Choroid plexus epithelial cell (primary cell): ENCODE results near the gene ADPRH.

ENCODE experiments used
- DNase-seq: peaks from one replicate; pipeline ENCODE4 v3.0.0-alpha.2; 2010; ENCODE audit warnings: low read depth
- H3K4me3 ChIP-seq: 2 replicates; pipeline ENCODE4 v1.5.1; 2011; ENCODE audit warnings: low read depth, mild to moderate bottlenecking, control low read depth, low read length, moderate library complexity
- TF ChIP-seq, protein P1 (sequence below): conservative IDR thresholded peaks from 2 replicates; pipeline ENCODE4 v1.5.1; 2011; ENCODE audit warnings: low read depth, mild to moderate bottlenecking, control low read depth, inconsistent platforms, low read length, moderate library complexity

Gene ADPRH

DNA sequence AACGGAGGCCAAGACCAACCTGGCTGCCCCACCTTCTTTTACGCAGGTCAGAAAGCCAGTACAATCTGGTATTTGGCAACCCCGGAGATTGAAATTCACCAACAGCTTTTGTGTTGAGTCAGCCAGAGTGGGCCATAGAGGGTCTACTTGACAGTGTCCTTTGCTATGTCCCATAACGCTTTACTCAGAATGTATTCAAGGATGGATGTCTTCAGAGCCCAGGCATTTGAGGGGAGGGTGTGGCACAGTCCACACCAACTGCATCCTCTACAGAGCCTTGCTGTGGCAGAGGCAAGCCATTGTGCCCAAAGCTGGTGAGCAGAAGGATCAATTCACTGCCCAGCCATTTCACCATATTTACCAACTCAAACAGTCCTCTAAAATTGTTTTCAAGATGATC, 36.8 kb downstream of the ADPRH start:
- no peak overlapping the region for H3K4me3 ChIP-seq
- TF ChIP-seq, protein P1, sequence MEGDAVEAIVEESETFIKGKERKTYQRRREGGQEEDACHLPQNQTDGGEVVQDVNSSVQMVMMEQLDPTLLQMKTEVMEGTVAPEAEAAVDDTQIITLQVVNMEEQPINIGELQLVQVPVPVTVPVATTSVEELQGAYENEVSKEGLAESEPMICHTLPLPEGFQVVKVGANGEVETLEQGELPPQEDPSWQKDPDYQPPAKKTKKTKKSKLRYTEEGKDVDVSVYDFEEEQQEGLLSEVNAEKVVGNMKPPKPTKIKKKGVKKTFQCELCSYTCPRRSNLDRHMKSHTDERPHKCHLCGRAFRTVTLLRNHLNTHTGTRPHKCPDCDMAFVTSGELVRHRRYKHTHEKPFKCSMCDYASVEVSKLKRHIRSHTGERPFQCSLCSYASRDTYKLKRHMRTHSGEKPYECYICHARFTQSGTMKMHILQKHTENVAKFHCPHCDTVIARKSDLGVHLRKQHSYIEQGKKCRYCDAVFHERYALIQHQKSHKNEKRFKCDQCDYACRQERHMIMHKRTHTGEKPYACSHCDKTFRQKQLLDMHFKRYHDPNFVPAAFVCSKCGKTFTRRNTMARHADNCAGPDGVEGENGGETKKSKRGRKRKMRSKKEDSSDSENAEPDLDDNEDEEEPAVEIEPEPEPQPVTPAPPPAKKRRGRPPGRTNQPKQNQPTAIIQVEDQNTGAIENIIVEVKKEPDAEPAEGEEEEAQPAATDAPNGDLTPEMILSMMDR, result no peak
- DNase-seq, result no peak

DNA sequence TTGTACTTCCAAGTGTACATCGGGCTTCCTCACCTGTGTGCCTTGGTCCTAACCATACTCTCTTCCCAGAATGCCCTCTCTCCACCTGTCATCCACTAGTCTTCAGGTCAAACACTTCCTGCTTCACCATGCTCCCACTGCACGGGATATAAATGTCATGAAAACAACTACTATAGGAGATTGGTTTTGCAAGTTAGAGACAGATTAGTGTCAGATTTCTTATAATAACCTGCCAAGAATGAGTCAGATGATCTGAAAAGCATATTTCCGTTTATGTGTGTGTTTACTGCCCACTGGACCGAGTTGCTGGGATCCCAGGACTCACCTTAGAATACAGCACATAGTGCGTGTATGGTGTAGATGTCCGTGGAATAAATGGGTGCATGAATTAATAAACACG, 39.8 kb downstream of the ADPRH start:
- DNase-seq, result no peak
- TF ChIP-seq, protein P1, result no peak
- no peak overlapping the region for H3K4me3 ChIP-seq

DNA sequence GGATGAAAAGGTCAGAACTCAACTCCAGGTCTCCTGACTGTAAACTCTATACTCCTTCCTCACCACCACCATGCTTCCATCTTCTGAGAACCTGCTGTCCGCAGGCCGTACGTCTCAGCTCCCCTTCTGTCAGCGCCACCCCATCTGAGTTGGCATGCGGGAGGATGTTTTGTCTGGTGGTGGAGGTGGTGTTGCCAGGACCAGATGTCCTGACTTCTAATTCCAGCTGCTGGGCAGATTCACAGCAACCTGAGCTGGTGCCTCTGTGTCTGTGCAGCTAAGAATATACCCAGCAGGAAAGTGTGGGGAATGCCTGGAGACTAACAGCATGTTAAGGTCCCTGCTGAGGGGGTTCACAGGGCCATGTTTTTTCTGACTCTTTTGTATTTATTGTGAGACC, 41.6 kb downstream of the ADPRH start:
- DNase-seq, result no peak
- no peak overlapping the region for H3K4me3 ChIP-seq
- TF ChIP-seq, protein P1, result no peak

DNA sequence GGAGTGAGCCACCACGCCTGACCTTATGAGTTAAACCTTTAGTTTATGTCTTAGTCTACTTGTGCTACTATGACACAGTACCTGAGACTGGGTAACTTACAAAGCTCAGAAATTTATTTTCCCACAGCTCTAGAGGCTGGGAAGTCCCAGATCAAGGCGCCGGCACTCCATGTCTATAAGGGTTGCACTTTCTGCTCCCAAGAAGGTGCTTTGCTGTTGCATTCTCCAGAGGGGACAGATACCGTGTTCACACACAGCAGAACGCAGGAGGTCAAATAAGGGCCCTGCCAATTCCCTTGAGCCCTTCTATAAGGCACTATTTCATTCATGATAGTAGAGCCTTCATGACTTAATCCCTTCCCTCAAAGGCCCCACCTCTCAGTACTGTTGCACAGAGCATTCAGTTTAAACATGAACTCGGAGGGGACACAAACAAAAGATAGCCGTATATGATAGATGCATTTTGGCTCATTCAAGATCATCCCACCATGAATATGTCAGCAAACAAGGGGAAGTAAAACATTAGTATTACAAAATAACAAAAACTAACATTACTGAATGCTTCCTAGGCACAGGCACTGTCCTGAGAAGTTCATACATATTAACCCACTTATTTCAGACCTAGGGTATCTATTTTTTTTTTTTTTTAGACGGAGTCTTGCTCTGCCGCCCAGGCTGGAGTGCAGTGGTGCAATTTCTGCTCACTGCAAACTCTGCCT, 44.9 kb downstream of the ADPRH start:
- DNase-seq, result no peak
- TF ChIP-seq, protein P1, result no peak
- no peak overlapping the region for H3K4me3 ChIP-seq

DNA sequence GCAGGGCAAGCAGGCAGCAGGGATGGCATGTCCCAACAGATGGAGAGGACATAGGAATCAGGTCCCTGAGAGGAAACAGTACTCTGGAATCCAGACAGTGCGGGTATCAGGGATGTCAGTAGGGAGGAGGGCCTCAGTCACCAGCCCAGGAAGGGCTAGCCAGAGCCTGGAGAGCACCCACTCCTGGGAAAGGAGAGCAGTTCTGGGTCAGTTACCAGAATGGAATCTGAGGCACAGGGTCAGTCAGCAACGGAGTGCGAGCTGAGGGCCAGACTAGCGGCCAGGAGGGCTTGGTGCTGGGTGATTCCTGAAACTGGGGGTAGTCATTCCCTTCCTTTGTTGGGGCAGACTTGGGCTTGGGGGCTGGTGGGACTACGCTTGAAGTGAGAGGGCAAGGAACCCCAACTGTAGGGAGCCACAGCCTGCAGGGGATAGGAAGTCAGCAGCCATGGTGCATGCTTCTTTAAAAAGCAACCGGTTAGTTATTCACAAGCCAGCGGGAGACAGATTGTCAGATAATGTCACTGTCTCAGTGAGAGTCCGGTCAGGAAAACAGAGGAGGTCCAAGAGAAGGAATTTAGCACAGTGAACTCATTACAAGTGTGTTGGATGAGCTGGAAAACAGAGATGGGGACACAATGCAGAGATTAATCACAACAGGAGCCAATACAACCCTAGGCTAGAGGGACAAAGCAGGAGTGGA, 46.3 kb downstream of the ADPRH start:
- DNase-seq, result no peak
- TF ChIP-seq, protein P1, result no peak
- no peak overlapping the region for H3K4me3 ChIP-seq

DNA sequence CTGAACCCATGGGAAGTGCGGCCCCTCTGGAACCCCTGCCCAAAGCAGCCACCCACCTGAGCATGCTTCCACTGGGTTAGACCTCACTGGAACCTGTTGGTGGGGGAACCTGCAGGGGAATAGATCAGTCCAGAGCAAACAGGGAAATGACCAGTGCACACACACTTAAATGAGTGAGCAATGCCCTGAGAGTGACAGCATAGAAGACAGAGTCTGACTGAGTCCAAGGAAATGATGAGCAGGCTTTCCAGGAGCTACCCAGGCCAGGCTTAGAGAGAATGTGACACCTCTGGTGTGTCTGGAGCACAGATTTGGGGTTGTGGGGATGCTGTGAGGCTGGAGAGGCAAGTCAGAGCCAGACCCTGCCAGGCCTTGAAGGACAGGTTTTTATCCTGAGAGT, 46.9 kb downstream of the ADPRH start:
- TF ChIP-seq, protein P1, result no peak
- H3K4me3 ChIP-seq, result no peak overlapping the region
- no peak for DNase-seq

DNA sequence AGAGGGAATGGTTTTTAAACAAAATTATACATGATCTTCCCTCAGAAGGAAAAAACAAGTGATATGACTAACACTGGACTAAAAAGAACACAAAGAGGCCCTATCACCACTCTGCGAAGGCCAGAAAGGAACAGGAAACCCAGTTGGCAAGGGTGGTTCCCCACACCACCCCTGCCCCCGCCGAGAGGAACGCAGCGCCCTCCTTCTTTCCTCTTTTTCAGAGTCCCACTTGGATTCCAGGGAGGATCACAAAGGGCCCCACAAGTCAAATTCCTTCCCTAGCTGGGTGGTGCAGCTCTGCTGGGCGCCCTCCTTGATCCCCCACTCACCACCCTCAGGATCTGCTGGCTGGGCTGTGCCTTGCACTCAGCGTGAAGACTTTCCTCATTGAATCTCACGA, 48.2 kb downstream of the ADPRH start:
- TF ChIP-seq, protein P1, result no peak
- no peak overlapping the region for H3K4me3 ChIP-seq
- no peak for DNase-seq
